NCI-H2171 treated with DMSO at 0.1 percent for 48 hours (cell line): ENCODE measurements around the gene AMPD2.
A peak's percentile ranks its signal among the peaks of the same experiment; 100 is the strongest.

Source experiments
- DNase-seq: peaks from one replicate; lab custom pipeline; 2025; lab: John Stamatoyannopoulos, UW

The AMPD2 gene

GRCh38 chr1:109630898-109631512 lies 11.4 kb downstream of the AMPD2 start:
- DNase-seq = no peak

DNA sequence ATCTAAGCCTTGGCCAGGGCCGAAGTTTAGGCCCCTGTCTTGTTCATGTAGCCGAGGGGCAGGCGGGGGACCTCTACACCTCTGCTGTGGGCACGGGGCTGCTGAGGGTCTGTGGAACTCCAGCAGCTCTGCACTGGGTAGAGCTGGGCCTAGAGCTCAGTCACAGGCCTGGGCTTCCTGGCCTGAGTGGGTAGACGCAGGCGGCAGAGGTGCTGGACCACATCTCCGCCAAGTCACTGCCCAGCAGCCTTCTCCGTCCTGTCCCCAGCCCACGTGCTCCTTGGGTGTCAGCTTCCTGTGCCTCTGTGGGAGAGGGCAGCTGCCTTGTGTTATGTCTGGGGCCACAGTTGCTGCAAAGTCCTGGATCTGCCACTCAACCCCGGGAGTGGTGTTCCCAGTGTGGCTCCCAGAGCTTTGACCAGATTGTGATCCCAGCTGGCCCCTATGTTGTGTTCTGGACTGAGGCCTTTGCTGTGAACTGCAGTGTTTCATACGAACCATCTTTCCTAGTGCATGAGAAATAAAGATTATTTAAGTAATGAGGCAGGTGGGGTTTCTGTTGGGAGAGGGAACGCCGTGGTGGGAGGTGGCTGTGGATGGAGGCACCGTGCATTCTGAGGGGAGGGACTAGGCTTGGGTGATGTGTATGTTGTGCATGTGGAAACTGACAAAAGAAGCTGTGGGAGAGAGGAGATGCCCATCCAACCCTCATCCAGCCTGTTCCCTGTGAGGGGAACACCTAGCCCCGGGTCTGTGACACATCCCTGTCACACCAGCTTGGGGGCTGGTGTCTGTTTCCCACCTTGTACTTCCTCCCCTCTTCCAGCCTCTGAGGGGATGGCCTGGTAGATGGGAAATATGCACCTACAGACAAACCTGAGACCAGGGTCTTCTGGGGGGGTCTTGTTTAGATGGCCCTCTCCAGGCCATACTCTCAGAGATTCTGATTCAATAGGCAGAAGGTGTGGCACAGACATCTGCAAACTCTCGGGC lies 12.2 kb downstream of the AMPD2 start:
- DNase-seq = no peak

GRCh38 chr1:109632671-109633346 lies 13.2 kb downstream of the AMPD2 start:
- DNase-seq = peak; percentile 91

DNA sequence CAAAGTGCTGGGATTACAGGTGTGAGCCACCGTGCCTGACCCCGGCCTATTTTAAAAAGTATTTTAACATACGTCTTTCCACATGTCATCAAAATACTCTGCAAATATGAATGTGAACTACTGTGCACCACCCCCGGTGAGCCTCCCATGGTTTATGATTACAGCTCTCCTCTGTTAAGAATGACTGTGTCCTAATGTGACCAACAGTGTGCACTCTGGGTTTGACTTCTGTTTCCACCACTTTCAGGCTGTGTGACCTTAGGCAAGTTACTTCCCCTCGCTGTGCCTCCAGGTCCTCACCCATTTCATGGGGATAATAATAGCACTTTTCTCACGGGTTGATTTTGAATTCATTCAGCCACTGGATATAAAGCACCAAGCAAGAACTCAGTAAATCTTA lies 14.7 kb downstream of the AMPD2 start:
- DNase-seq = no peak

DNA sequence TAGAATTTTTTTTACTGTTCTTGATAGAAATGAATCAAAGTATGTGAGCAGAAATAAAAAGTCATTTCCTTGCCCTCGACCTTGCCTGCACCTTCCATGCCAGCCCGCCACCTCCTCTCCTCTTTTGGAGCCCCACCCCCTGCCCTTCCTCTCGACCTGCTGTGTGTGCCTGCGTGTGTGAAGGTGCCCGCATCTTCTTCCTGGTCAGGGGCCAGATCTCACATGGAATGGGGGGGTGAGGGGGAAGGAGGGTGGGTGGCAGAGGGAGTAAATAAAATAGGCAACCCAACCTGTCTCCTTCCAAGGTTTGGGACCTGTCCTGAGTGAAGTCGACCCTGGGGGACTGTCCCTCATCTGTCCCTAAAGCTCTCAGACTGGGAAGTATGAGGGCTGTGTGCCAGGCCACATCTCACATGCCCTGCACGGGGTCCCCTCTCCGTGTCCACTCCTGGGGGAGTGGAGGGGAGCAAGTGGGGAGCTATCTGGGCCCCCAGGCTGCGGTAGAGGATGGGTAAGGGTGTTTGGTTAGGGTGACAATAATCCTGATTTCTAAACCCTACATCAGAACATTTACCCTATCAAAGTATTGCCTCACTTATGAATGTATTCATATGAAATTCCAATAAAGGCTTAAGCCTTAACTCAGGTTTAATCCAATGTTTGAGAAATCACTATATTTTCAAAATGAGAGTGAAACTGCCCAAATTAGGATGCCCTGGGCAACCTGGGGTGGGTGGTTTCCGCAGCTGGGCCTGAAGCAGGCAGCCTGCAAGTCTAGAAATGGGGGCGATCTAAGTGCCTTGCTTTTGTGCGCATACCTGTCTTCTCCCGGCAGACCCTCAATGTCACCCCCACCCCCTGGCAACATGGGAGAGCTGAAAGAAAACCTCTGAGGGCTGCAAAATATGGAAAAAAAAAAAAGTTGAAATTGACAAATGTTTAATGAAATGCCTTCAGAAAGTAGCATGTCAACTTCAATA lies 15.4 kb downstream of the AMPD2 start:
- no peak for DNase-seq

- DNase-seq = no peak
Observed at GRCh38 chr1:109635862-109636200, 16.2 kb downstream of the AMPD2 start.

- DNase-seq = no peak
Observed at GRCh38 chr1:109636201-109636952, 16.7 kb downstream of the AMPD2 start.

DNA sequence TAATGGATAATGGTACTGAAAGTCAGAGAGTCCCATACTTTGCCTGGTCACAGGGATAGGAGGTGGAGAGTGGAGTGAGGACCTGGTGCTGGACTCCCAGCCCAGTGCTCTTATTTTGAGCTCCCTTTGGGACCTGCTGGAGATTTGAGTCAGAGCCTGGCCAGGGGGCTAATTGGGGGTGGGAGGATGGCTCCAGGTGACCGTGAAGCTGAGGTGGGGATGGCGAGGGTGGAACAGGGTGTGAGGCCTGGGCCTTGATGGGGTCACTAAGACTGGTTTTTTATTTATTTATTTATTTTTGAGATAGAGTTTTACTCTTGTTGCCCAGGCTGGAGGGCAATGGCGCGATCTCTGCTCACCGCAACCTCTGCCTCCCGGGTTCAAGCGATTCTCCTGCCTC lies 17.8 kb downstream of the AMPD2 start:
- no peak for DNase-seq

DNA sequence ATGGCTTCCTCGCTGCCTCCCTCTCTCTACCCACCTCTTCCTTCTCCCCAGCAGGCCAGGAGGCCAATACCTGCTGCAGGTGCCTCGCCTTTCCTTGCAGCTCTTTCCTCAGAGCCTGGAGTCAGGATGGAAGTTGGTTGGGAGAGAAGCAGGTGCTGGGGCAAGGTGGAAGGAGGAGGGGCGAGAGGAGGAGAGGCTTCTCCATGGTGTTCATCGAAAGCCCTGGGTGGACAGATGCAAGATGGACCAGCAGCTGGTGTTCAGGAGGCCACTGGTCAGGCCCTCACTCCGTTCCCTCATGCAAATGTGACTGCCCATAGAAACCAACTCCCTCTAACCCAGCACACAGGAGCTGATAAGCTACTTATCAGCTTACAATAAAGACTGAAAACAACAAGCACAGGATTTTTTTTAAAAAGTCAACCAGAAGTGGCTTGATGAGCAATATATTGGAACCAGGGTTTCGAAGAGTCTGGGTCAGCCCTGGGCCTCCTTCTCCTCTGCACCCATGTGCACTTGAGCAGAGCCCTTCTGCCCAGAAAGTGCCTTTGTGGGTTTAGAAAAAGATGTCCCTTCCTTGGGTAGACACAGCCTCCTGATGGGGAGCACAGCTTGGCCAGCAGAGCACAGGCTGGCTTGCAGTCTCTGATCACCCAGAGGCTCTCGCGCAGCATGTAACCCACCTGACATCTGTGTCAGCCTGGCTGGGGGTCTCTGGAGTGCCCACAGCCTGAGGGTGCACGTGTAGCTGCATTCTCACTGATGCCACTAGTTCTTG lies 19.6 kb downstream of the AMPD2 start:
- DNase-seq = no peak

GRCh38 chr1:109639841-109640184 lies 20.2 kb downstream of the AMPD2 start:
- DNase-seq = no peak

GRCh38 chr1:109640285-109640865 lies 20.7 kb downstream of the AMPD2 start:
- DNase-seq = peak; percentile 58

GRCh38 chr1:109641078-109641740 lies 21.6 kb downstream of the AMPD2 start:
- DNase-seq = no peak

DNA sequence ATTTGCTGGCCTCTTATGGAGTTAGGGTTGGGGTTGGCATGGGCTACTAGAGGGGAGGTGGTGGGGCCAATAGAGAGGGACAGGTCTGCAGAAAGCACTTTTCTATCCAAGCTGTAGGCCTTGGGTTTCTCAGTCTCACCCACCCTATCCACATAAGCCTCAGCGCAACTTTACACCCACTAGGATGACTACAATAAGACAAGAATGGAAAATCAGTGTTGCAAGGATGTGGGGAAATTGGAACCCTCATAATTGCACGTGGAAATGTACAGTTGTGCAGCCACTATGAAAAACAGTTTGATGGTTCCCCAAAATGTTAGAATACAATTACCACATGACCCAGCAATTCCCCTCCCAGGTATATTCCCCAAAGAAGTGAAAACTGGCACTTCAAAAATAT lies 22.2 kb downstream of the AMPD2 start:
- DNase-seq = no peak

DNA sequence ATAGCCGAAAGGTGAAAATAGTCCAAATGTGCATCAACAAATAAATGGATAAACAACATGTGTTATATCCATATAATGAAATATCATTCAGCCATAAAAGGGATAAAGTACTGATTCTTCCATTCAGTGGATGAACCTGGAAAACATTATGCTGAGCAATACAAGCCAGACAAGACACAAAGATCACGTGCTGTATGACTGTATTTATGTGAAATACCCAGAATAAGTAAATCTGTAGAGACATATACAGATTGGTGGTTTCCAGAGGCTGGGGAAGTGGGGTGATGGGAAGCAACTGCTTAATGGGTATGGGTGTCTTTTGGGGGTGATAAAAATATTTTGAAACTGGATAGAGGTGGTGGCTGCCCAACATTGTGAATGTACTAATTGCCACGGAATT lies 23.0 kb downstream of the AMPD2 start:
- no peak for DNase-seq

DNA sequence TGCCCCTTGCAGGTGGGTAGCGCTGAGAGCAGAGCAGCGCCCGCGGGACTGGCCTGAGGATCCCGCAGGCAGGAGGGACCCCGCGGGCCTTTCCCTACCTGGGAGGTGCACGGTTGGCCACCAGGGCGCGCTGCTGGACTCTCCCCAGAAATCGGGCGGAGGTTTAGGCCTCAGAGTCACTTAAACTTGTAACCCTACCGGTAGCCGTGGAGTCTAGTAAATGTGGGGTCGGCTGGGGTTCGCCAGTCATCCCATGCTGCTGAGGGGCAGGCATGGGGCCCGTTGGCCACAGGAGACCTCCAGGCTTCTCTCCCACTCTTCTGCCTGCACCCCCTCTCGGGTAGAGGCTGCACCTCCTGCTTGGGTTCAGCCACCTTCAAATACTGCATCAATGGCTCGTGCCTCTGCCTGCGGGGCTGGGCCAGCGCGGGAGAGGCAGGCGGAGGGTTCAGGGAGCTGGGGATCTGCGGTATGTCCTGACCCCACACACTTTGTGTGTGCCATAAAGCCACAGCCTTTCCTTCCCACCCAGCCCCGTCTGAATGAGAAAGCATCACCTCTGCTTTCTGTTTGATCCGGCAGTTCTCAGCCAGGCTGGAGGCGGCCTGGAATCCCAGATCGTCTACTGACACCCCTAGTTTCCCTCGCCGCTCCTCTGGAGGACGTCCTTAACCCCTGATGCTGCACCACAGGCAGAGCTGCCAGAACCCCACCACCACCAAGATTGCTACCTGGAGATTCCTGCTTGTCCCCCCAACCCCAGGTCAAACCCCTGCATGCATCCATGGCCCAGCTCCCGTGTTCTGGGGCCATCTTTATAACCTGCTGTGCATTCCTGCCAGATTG lies 24.0 kb downstream of the AMPD2 start:
- no peak for DNase-seq

DNA sequence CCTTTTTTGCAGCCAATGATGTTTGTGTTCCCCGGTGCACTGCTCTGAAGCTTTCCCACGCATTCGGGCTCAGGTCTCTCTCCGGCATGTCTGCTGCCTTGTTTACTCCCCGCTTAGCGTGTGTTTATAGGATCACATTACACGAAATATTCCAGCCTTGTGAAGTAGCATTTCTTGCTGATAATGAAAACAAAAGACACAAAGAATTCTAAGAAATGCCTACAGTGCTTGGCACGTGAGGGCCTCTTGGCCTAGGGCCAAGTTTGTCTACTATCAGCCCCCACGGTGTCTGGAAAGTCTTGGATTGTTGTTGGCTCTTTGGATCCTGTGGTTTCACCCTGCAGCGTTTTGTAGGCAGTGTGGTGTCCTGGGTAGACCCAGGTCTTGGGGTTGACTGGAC lies 25.0 kb downstream of the AMPD2 start:
- no peak for DNase-seq

DNA sequence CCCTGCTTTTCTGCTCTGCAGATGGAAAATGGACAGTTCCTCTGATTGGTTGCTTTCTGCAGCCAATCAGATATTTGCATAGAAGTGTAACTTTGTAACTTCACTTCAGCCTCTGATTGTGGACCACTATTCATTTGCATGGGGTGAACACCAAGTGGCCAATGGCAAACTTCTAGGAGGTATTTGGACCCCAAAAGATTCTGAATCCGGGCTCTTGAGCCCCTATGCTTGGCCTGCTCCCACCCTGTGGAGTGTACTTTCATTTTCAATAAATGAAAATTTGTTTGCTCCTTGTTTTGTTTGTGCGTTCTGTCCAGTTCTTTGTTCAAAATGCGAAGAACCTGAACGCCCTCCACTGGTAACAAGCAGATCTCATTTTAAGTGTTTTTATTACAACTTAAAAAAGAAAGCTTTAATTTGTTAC lies 29.9 kb downstream of the AMPD2 start:
- DNase-seq = peak; percentile 36

- DNase-seq = no peak
Observed at GRCh38 chr1:109650609-109651008, 31.0 kb downstream of the AMPD2 start.
